ENCODE measurements around the gene GABPA. TPM values are rescaled to one million over a fixed set of nuclear protein-coding genes. Genes with fewer than 3 reads are reported as not detected.

GABPA gene
- total RNA-seq, 2 donors from 2014 or later, result 21.7 to 23.1 TPM

DNA sequence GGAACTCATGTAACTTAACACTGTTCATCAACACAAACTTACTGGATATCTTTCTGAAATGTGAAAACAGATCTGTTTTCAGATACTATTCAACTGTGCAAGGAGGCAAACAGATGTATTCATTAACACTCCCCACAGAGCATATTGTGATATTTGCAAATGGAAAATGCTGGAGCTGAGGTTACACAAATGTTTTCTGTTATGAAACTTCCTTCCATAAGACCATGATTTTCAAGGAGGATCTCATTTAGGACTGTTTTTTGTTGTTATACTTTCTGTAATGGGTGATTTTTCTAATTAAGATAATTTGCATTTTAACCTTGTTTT lies 56.1 kb downstream of the GABPA start:
- DNase-seq (no peak), ATAC-seq (no peak)
- intact Hi-C loops (cut with DNase I, micrococcal nuclease), result no loop called here

DNA sequence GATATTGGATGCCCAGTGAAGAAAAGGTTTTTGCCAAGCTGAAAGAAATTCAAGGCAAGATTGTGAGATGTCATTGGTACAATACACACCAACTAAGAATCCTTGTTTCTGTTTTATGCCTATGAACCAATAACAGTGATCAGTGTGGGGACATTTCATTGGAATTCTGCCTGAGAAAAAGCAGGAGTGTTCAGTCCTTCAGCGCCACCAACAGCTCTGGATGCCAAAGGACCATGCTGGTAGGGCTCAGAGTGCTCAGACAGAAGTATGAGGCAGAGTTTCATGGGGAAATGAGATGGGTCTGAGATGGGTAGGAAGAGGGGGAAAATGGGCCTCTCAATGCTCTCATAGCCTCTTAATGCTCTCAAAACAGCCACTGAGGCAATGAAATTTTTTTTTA lies 56.5 kb downstream of the GABPA start:
- DNase-seq, result no peak
- intact Hi-C loops (cut with DNase I, micrococcal nuclease), result no loop called here
- no peak for ATAC-seq

DNA sequence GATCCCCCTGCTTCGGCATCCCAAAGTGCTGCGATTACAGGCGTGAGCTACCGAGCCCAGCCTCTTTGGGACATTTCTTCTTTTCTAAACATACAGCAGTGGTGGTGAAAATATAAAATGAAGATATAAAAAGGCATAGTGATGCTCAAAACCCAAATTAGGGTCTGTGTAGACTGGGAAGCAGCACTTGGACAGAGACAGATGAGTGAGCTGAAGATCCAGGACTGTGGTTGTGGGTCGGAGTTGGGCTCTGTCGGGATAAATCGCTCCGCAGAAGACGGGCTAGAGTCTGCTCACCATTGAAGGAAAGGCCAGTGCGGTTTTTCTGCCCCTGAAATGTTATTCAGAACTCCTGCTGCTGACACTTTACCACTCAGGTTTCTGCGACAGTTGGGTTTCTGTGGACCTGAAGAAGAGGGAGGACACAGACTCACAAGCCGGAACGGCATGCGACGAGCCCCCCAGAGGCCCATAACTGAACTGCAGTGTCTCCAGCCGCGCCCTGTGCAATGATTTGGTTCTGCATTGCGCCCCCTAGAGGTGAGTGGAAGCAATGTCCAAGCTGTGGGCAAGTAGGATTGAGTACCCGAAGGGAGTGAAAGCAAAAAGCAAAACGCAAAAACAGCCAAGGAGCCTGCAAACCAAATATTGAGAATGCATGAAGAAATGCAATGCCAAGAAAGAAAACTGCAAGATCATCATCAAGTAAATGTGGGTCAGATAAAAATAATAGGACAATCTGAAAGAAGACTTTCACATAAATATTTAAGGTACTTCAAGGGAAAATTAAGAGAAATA lies 66.6 kb downstream of the GABPA start:
- ATAC-seq, result peak; percentile 98
- intact Hi-C loops (cut with DNase I, micrococcal nuclease), result no loop called here
- DNase-seq, result peak; percentile 74 to 81

DNA sequence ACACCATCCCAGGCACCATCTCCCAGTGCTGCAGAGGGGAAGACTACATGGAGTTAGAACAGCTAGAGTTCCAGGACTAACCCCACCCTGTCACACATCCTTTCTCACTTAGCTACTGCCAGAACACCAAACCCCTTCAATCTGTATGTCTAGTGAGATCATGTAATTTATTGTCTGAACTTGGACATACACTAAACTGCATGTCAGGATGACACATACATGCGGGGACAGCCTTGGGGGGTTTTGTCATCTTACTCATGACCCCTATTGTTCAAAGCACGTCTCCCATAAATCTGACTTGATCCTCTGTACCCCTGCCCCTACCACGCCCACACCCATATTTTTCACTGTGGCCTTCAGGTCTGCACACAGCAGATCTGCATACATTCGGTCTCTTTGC lies 71.3 kb downstream of the GABPA start:
- intact Hi-C loops (cut with DNase I, micrococcal nuclease), result no loop called here
- ATAC-seq, result no peak
- no peak for DNase-seq

DNA sequence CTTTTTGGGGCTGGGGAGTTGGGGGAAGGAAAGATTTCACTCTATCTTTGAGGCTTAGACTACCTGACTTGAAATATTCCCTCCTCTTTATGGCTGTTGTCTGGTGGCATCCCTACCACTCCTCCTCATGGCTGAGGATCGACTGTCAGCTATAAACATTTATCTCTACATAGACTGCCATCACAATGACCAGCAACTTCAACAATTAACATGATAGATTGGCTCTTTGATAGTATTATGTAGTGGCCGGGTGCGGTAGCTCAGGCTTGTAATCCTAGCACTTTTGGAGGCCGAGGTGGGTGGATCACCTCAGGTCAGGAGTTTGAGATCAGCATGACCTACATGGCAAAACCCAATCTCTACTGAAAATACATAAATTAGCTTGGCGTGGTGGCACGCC lies 72.4 kb downstream of the GABPA start:
- DNase-seq (no peak), ATAC-seq (no peak)
- intact Hi-C loops (cut with DNase I, micrococcal nuclease), result no loop called here

DNA sequence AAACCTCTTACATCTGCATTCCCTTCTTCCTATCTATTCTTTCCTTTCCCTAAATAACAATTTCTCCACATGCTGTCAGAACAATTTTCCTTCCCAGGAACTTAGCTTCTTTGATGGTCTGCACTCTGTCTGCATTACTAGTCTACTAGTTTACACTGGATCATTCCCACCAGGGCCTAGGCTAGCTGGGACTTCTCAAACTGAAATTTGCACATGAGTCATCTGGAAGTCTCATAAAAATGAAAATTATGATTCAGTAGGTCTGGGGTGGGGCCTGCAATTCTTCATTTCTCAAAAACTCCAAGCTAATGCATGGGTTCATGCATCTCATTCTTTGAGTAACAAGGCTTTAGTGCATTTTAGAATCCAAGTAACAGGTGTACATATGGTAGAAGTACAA lies 74.2 kb downstream of the GABPA start:
- intact Hi-C loops (cut with DNase I, micrococcal nuclease), result no loop called here
- peak; percentile 74 for ATAC-seq
- DNase-seq, result no peak

DNA sequence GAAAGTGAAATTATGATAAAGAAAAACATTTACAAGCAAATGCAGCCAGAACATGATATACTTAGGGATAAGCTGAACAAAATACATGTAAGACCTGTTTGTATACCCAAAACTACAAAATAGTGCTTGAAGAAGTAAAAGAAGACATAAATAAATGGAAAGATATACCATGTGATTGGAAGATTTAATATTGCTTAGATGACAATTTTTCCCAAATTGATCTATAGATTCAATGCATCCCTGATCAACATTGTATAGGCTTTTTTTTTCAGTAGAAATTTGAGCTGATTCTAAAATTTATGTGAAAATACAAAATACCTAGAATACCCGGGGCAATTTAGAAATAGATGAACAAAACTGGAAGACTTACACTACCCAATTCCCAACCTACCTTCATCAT lies 76.4 kb downstream of the GABPA start:
- DNase-seq (no peak), ATAC-seq (no peak)
- intact Hi-C loops (cut with DNase I, micrococcal nuclease), result no loop called here

DNA sequence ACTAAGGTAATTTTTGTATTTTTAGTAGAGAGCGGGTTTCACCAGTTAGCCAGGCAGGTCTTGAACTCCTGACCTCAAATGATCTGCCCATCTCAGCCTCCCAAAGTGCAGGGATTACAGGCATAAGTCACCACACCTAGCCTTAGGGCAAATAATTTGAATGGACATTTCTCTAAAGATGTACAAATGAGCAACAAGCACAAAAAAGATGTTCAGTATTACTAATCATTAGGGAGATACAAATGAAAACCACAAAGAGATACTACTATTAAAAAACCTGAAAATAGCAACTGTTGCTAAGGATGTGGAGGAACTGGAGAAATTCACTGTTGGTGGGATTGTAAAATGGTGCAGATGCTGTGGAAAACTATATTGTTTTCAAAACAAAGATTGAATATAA lies 79.1 kb downstream of the GABPA start:
- ATAC-seq, result no peak
- DNase-seq, result no peak
- intact Hi-C loops (cut with DNase I, micrococcal nuclease), result no loop called here

DNA sequence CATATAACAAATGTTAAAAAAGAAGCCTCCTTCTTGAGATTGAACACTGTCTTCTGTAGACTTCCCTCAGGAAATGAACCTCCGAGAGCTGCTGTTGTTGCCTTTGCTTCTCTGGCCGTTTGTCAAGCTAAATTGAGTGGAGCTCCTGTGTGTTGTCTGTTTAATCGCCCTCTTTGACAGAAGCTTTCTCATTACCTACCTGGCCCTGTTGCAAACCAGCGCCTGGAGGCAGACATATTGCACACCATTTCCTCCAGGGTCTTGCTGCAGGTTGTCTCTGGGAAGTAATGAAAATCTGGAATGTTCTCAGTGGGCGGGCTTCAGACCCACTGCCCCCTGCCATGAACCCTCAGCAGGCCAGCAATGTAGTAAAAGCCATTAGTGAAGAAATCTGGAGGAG lies 83.3 kb downstream of the GABPA start:
- intact Hi-C loops (cut with DNase I, micrococcal nuclease), result no loop called here
- no peak for ATAC-seq

DNA sequence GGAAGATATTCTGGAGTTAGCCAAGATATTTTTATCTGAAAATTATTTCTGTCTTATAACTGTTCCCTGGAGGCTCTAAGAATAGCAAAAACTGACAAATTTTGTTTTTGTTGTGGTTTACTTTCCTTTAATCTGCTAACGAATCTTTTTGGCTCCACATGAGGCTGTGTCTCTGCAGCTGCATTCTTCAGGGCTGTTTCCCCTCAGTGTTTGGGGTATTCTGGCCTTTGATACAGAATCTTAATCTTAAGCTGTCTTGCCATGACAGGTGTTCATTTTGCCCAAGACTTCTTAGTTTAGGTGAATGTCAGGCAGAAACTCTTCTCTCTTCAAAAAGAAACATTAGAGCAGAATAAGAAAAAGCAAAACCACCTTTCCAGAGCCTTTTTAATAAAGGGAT lies 83.8 kb downstream of the GABPA start:
- no peak for ATAC-seq
- DNase-seq, result no peak
- intact Hi-C loops (cut with DNase I, micrococcal nuclease), result no loop called here

More for the DNA sequence above, 83.3 kb downstream of the GABPA start:
- DNase-seq, result no peak

Other genes with a start within 250 kb of the GABPA start
- gene MRPL39, start 127.5 kb upstream of the GABPA start, total RNA-seq, result 10 to 100 TPM; 29.0 TPM
- 1 to 10 TPM; 3.5 to 8.7 TPM for gene JAM2, start 95.7 kb upstream of the GABPA start, total RNA-seq
- gene ATP5PF, start 68 bp upstream of the GABPA start, total RNA-seq, result 100 to 1,000 TPM; 200 to 219 TPM

Measured in left colon (tissue), 2 donors.